Epithelial cell of esophagus (primary cell): ENCODE measurements around the gene TPX2.

ENCODE experiments used
- DNase-seq: peaks from one replicate; pipeline ENCODE4 v3.0.0; 2010; ENCODE audit warnings: low read depth
- H3K4me3 ChIP-seq: 2 replicates; pipeline ENCODE4 v1.5.1; 2011; ENCODE audit warnings: mild to moderate bottlenecking, low read length, control low read depth
- TF ChIP-seq, protein P1 (sequence below): IDR thresholded peaks from 2 replicates; pipeline ENCODE4 v1.5.1; 2011; ENCODE audit warnings: low read depth, mild to moderate bottlenecking, low read length, control low read depth, inconsistent platforms; ENCODE audit not compliant: insufficient read depth; ENCODE audit errors: missing control alignments

TPX2 gene

DNA sequence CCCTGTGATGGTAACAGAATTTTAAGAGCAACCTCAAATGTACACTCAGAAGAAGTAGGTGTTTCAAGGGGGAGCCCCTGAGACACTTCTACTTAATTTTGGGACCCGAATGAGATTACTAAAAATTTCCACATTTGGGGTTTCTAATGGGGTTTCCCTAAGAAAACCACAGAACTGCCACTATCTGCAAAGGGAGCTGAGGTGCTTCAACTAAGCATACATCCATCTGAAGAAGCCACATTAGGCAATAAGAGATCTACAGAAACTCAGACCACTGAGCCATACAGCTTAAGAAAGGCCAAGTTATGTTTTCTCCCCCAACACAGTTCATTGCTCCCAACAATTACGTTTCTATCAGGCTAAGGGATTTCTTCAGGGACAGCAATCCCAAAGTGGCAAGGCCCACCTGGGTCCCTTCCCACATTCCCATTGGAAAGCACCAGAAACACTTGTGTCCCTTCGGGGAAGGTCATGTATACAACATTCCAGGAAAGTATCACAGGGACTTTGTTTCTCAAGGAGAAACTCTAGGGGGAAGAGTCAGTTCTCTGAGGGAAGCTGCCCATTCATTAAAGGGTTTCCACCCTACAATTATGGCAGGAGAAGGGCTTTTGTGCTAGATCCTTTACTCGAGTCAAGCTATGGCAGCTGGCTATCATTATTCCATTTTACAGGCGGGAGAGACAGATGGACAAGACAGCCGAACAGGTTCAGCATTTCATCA, 21.4 kb upstream of the TPX2 start:
- TF ChIP-seq, protein P1, sequence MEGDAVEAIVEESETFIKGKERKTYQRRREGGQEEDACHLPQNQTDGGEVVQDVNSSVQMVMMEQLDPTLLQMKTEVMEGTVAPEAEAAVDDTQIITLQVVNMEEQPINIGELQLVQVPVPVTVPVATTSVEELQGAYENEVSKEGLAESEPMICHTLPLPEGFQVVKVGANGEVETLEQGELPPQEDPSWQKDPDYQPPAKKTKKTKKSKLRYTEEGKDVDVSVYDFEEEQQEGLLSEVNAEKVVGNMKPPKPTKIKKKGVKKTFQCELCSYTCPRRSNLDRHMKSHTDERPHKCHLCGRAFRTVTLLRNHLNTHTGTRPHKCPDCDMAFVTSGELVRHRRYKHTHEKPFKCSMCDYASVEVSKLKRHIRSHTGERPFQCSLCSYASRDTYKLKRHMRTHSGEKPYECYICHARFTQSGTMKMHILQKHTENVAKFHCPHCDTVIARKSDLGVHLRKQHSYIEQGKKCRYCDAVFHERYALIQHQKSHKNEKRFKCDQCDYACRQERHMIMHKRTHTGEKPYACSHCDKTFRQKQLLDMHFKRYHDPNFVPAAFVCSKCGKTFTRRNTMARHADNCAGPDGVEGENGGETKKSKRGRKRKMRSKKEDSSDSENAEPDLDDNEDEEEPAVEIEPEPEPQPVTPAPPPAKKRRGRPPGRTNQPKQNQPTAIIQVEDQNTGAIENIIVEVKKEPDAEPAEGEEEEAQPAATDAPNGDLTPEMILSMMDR, result no peak
- no peak for DNase-seq
- H3K4me3 ChIP-seq, result no peak overlapping the region

DNA sequence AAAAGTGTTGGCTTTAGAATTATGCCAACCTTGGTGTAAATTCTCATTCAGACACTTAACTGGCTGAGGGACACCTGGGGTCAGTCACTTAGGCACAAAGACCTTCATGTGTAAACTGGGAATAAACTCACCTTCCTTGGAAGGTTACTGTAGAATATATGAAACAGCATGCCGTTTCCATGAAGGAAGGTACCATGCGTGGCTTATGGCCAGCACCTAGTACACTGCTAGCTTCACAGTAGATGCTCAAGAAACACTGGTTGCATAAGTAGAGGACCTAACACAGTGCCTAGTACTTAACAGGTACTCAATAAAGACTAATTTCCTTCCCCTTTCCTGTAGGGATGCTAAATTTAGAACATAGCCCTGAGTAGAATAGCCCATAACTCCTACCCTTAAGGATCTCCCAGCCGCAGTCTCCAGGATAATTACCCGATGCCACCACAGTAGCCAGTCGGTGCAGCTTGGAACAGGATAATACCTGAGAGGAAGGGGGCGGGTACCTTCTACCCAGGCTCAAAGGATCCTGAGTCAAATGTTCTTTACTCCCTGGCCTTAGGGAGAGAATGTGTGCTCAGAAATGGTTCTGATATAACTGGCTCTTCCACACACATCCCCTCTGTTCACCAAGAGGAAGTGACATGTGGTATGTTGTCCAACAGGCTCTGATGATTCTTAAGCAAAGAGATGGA, 20.0 kb upstream of the TPX2 start:
- H3K4me3 ChIP-seq, result peak overlapping the region; percentile 23
- TF ChIP-seq, protein P1, result no peak
- peak; percentile 97 for DNase-seq

DNA sequence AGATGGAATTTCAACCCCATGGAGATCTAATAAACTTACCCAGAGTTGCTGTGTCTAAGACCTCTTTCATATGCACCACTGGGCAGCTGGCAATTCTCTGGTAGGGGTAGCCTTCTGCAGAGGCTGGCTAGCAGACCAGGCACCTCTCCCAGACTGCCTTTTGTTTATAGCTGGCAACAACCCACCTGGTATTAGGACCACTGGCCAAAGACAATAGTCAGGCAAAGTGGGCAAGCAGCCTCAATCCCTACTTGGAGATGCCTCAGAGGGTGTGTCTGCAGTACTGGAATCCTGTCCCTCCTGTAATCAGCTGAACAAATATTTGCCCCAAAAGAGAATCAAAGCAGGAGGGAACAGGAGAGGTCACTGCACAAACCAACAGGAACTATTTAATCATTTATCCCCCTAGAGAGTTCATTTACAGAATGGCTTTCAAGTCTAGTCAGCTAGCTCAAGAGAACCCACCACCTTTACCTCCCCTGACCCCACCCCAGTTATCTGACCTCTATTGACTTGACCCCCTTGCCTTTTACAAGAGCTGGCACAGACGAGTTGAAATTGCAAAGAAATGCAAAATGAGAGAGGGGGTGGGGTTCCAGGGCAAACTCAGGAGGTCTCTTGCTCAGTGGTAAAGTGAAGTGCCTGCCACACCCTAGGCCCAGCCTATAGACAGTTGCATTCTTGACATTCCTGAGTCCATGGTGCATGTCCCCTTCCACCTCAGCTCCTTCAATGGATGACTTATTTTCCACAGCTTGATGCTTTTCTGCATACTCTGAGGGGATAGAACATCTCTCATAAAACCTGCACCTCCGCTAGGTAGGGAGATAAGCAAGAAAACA, 19.2 kb upstream of the TPX2 start:
- H3K4me3 ChIP-seq, result peak overlapping the region; percentile 88
- TF ChIP-seq, protein P1, result no peak

DNA sequence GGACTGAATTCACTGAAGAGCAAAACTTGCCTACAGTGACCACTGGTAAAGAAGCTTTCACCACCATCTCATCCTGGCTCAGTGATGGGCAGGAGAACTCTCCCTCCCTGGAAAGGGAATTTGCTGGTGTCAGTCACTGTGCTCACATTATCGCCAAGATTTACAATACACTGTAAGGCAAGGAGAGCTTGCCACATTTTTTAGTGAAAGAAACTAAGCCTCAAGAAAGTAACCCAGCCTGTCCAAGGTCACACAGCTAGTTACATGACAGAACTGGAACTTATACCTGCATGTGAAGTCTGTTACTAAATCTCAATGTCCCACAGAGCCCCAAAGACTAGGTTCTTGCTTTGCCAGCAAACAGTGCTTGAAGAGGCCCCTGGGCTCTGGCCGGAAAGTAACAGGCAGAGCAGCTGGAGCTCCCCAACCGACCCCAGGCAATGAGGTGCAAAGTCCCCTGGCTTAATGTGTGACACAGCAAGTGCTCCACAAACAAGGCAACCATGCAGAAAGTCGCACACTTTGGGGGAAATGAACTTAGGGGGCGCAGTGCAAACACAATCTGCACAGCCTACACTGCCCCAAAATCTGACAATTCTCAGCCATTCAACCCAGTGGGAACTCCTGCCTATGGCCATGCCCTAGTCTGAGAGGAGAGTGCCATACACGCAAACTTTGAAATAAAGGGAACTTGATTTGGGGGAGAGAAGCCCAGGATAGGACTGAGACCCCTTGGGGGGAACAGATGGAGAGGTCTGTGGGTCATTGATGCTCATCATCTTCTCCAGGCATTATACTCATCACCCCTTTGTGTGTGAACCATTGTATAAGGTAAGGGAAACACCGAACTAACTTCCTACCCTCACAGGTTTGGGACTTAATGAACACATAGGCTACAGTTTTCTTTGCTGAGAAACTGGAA, 18.3 kb upstream of the TPX2 start:
- no peak for DNase-seq
- TF ChIP-seq, protein P1, result no peak

More for the DNA sequence above, 19.2 kb upstream of the TPX2 start:
- no peak for DNase-seq

DNA sequence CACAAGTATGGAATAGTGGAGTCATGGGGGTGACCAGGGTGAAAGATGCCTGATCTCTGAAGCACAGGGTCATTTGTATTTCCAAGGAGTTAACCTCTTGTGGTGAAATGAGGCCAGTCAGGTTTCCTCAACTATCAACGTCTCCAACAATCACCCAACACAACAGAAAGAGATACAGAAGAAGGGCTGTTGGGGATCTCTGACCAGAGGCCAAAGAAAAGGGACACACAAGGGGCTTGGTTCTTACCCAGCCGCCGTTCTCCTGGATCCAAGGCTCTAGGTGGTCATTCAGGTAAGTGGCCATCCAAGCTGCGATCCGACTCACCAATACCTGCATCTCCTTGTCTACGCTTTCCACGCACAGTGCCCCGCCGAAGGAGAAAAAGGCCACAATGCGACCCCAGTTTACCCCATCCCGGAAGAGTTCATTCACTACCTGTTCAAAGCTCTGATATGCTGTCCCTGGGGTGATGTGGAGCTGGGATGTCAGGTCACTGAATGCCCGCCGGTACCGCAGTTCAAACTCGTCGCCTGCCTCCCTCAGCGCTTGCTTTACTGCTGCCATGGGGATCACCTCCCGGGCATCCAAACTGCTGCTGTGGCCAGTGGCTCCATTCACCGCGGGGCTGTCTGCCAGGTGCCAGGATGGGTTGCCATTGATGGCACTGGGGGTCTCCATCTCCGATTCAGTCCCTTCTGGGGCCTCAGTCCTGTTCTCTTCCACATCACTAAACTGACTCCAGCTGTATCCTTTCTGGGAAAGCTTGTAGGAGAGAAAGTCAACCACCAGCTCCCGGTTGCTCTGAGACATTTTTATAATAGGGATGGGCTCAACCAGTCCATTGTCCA, 17.5 kb upstream of the TPX2 start:
- TF ChIP-seq, protein P1, result no peak
- peak overlapping the region; percentile 88 for H3K4me3 ChIP-seq
- DNase-seq, result no peak

More for the DNA sequence above, 18.3 kb upstream of the TPX2 start:
- H3K4me3 ChIP-seq, result peak overlapping the region; percentile 88
